Dermis blood vessel endothelial cell (primary cell): ENCODE data around the gene KANK4. TPM values are rescaled to one million over a fixed set of nuclear protein-coding genes. Genes with fewer than 3 reads are reported as not detected.
A peak's percentile ranks its signal among the peaks of the same experiment; 100 is the strongest.

Experiments
- DNase-seq: peaks from one replicate; pipeline ENCODE4 v3.0.0; 2010
- total RNA-seq: library from RNA; depleted of rRNA; stranded (reverse); fragments of >200 nt; gene quantifications from 2 replicates; pipeline ENCODE4 v1.2.3, GENCODE V29; 2014

KANK4 gene
- total RNA-seq, 1 donor from 2014 or later = not detected

- no peak for DNase-seq
These were observed 14.7 kb downstream of the KANK4 start for GRCh38 chr1:62304515-62304914.

- no peak for DNase-seq
These were observed 17.4 kb downstream of the KANK4 start for GRCh38 chr1:62301726-62302390.

- DNase-seq = no peak
These were observed 19.6 kb downstream of the KANK4 start for GRCh38 chr1:62299426-62300200.

GRCh38 chr1:62295921-62296491, 23.2 kb downstream of the KANK4 start:
- no peak for DNase-seq

- no peak for DNase-seq
These were observed 25.0 kb downstream of the KANK4 start for GRCh38 chr1:62294261-62294660.

- DNase-seq = no peak
These were observed 30.6 kb downstream of the KANK4 start for GRCh38 chr1:62288662-62289061.

- no peak for DNase-seq
These were observed 31.0 kb downstream of the KANK4 start for GRCh38 chr1:62288224-62288623.

GRCh38 chr1:62286786-62287224, 32.4 kb downstream of the KANK4 start:
- DNase-seq = peak; percentile 14

- DNase-seq = peak; percentile 11
These were observed 33.0 kb downstream of the KANK4 start for GRCh38 chr1:62285984-62286785.

GRCh38 chr1:62285440-62285839, 33.8 kb downstream of the KANK4 start:
- no peak for DNase-seq

GRCh38 chr1:62283986-62284385, 35.2 kb downstream of the KANK4 start:
- no peak for DNase-seq

- no peak for DNase-seq
These were observed 36.1 kb downstream of the KANK4 start for GRCh38 chr1:62282909-62283755.

- no peak for DNase-seq
These were observed 37.2 kb downstream of the KANK4 start for GRCh38 chr1:62281922-62282555.

- DNase-seq = no peak
These were observed 38.2 kb downstream of the KANK4 start for GRCh38 chr1:62280960-62281465.

- DNase-seq = no peak
These were observed 39.1 kb downstream of the KANK4 start for GRCh38 chr1:62280150-62280549.

- no peak for DNase-seq
These were observed 42.4 kb downstream of the KANK4 start for GRCh38 chr1:62276791-62277190.

- no peak for DNase-seq
These were observed 44.4 kb downstream of the KANK4 start for GRCh38 chr1:62274496-62275485.

- no peak for DNase-seq
These were observed 45.3 kb downstream of the KANK4 start for GRCh38 chr1:62273953-62274352.

- no peak for DNase-seq
These were observed 47.1 kb downstream of the KANK4 start for GRCh38 chr1:62271948-62272728.
